ENCODE measurements around the gene TAAR1. TPM values are rescaled to one million over a fixed set of nuclear protein-coding genes. Genes with fewer than 3 reads are reported as not detected.

Gene TAAR1
- total RNA-seq, 1 experiment from 2014 or later, result not detected

DNA sequence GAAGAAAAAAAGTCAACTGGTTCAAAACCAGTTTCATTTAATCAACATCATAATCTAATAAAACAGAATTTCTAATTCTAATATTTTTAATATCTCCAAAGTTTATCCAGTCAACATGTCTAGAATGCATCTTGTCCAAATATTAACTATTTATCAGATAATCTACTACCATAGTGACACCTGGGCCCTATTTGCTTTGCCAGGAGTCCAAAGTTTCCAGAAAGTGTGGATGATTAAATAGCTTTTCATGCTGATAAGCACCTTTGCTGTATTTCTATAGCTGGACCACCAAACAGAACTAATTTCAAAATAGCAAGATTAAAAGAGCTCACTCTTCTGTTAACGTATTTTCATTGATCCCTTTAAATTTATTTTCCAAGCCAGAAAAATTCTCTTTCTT is 12.3 kb upstream of the TAAR1 start:
- no peak overlapping the region for H3K4me3 Mint-ChIP-seq (ENCODE audit: low read depth, unreplicated experiment)
- TF ChIP-seq, protein P1, sequence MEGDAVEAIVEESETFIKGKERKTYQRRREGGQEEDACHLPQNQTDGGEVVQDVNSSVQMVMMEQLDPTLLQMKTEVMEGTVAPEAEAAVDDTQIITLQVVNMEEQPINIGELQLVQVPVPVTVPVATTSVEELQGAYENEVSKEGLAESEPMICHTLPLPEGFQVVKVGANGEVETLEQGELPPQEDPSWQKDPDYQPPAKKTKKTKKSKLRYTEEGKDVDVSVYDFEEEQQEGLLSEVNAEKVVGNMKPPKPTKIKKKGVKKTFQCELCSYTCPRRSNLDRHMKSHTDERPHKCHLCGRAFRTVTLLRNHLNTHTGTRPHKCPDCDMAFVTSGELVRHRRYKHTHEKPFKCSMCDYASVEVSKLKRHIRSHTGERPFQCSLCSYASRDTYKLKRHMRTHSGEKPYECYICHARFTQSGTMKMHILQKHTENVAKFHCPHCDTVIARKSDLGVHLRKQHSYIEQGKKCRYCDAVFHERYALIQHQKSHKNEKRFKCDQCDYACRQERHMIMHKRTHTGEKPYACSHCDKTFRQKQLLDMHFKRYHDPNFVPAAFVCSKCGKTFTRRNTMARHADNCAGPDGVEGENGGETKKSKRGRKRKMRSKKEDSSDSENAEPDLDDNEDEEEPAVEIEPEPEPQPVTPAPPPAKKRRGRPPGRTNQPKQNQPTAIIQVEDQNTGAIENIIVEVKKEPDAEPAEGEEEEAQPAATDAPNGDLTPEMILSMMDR (IDR thresholded peaks at IDR 0.05; ENCODE audit: unreplicated experiment), result no peak
- no peaks in the 10 kb centered on the region for H3K27me3 Mint-ChIP-seq (ENCODE audit: unreplicated experiment)
- peak overlapping the region; percentile 73 for H3K27ac Mint-ChIP-seq (ENCODE audit: unreplicated experiment)
- no TSS peak for BruUV-seq (replicated peaks)
- H3K4me1 Mint-ChIP-seq (ENCODE audit: low read depth, unreplicated experiment), result peaks cover 42% of the 10 kb centered on the region
- intact Hi-C loops (cut with micrococcal nuclease; ENCODE audit: unreplicated experiment), result loop anchor here (2.0 kb wide), 1 partner anchor 64 kb away; no protein-coding TSS in a partner anchor
- CTCF ChIA-PET, result interaction anchor here (0.9 to 2.4 kb wide), 4 partner anchors 9 to 93 kb away, joined by 3 to 13 read pairs (median 4); no protein-coding TSS in a partner anchor
- no peaks in the 10 kb centered on the region for H3K9me3 Mint-ChIP-seq (ENCODE audit: low read depth, unreplicated experiment)
- peaks cover 5% of the 10 kb centered on the region for H3K36me3 Mint-ChIP-seq (ENCODE audit: insufficient read depth, unreplicated experiment)
- DNase-seq, result no peak

DNA sequence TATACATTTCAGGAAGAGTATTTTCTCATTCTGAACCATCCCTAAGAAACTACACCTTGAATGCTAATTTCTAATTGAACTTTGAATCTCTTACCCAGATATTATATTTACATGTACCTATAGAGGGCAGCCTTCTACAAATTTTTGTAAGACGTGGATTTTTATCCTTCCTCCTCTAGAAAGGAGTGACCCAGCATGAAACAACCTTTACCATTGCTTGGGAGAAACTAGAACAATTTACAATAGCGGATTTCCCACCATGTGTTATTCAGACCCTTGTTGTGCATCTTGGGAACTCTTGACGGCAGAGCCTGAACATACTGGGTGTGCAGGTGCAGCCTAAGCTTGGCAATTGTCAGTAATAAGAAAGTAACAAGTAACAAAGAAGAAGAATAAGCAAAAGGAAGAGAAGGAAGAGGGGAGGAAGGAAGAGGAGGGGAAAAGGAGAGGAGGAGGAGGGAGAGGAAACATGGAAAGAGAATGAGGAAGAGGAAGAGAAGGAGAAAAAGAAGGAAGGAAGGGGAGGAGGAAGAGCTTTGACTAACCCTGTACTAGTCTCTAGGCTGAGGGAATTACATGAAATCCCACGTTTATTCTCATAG is 10.8 kb upstream of the TAAR1 start:
- intact Hi-C loops (cut with micrococcal nuclease; ENCODE audit: unreplicated experiment), result loop anchor here (1.0 to 5.0 kb wide), 5 partner anchors 43 to 139 kb away; no protein-coding TSS in a partner anchor
- DNase-seq, result no peak
- CTCF ChIA-PET, result interaction anchor here (0.7 to 2.4 kb wide), 7 partner anchors 18 to 139 kb away, joined by 3 to 13 read pairs (median 5); no protein-coding TSS in a partner anchor
- no peak overlapping the region for H3K4me3 Mint-ChIP-seq (ENCODE audit: low read depth, unreplicated experiment)
- peak overlapping the region; percentile 59 for H3K27ac Mint-ChIP-seq (ENCODE audit: unreplicated experiment)
- H3K9me3 Mint-ChIP-seq (ENCODE audit: low read depth, unreplicated experiment), result peaks cover 2% of the 10 kb centered on the region
- TF ChIP-seq, protein P1 (IDR thresholded peaks at IDR 0.05; ENCODE audit: unreplicated experiment), result peak; percentile 30
- H3K27me3 Mint-ChIP-seq (ENCODE audit: unreplicated experiment), result no peaks in the 10 kb centered on the region
- no TSS peak for BruUV-seq (replicated peaks)
- peaks cover 54% of the 10 kb centered on the region for H3K4me1 Mint-ChIP-seq (ENCODE audit: low read depth, unreplicated experiment)
- peaks cover 5% of the 10 kb centered on the region for H3K36me3 Mint-ChIP-seq (ENCODE audit: insufficient read depth, unreplicated experiment)

DNA sequence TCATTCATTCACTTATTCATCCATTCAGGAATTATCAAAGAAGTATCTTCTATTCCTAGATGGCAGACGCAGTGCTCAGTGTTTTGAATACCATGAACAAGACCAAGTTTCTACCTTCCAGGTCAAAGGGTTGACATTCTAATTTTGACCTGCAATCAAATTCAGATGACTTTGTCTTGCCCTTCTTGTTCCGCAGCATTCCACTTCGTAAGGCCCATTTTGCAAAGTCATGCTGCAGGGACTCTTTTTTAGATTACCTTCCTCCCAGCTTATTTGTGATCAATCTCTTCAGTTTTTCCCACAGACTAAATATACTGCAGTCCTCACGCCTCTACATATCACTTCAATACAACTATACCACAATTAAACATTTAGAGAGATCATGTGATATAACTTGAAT is 7.1 kb upstream of the TAAR1 start:
- CTCF ChIA-PET, result interaction anchor here (0.6 to 1.3 kb wide), 3 partner anchors 47 to 122 kb away, joined by 3 read pairs; no protein-coding TSS in a partner anchor
- Mint-ChIP-seq H3K36me3 (ENCODE audit: insufficient read depth, unreplicated experiment) (peaks cover 5% of the 10 kb centered on the region), H3K4me3 (ENCODE audit: low read depth, unreplicated experiment) (peak overlapping the region; percentile 1), H3K27me3 (ENCODE audit: unreplicated experiment) (no peaks in the 10 kb centered on the region), H3K4me1 (ENCODE audit: low read depth, unreplicated experiment) (peaks cover 52% of the 10 kb centered on the region), H3K27ac (ENCODE audit: unreplicated experiment) (peak overlapping the region; percentile 66), H3K9me3 (ENCODE audit: low read depth, unreplicated experiment) (peaks cover 2% of the 10 kb centered on the region)
- BruUV-seq (replicated peaks), result no TSS peak
- TF ChIP-seq, protein P1 (IDR thresholded peaks at IDR 0.05; ENCODE audit: unreplicated experiment), result no peak
- intact Hi-C loops (cut with micrococcal nuclease; ENCODE audit: unreplicated experiment), result loop anchor here (5.0 kb wide), 1 partner anchor 54 kb away; no protein-coding TSS in a partner anchor
- DNase-seq, result peak; percentile 25

DNA sequence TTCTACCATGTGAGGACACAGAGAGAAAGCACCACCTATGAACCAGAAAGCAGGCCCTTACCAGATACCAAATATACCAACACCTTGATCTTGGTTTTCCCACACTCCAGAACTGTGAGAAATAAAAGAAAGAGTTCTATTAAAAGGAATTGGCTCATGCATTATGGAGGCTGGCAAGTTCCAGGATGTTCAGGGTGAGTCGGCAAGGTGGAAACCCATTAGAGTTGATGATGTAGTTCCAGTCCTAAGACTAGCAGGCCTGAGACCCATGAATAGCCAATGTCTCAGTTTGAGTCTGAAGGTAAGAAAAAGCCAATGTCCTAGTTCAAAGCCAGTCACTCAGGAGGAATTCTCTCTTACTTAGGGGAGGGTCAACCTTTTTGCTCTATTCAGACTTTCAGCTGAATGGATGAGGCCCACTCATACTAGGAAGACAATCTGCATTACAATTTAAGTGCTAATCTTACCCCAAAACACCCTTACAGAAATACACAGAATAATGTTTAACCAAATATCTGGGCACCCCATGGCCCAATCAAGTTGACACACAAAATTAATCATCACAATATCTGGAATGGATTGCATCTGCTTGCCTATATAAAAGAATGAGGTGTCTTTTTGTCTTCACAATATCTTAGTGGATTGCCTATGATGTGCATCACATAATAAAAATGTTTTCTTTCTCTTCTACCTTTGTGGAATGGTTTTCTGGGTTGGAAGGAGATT is 5.5 kb upstream of the TAAR1 start:
- H3K27me3 Mint-ChIP-seq (ENCODE audit: unreplicated experiment), result no peaks in the 10 kb centered on the region
- peaks cover 37% of the 10 kb centered on the region for H3K4me1 Mint-ChIP-seq (ENCODE audit: low read depth, unreplicated experiment)
- no peak overlapping the region for H3K4me3 Mint-ChIP-seq (ENCODE audit: low read depth, unreplicated experiment)
- BruUV-seq (replicated peaks), result no TSS peak
- H3K27ac Mint-ChIP-seq (ENCODE audit: unreplicated experiment), result no peak overlapping the region
- TF ChIP-seq, protein P1 (IDR thresholded peaks at IDR 0.05; ENCODE audit: unreplicated experiment), result no peak
- no peak for DNase-seq
- H3K9me3 Mint-ChIP-seq (ENCODE audit: low read depth, unreplicated experiment), result peaks cover 2% of the 10 kb centered on the region
- CTCF ChIA-PET, result no interaction called here
- no peaks in the 10 kb centered on the region for H3K36me3 Mint-ChIP-seq (ENCODE audit: insufficient read depth, unreplicated experiment)
- intact Hi-C loops (cut with micrococcal nuclease; ENCODE audit: unreplicated experiment), result loop anchor here (5.0 kb wide), 1 partner anchor 52 kb away; no protein-coding TSS in a partner anchor
